ENCODE measurements around the gene FXYD1.

The FXYD1 gene

GRCh38 chr19:35138305-35138892, at the start of gene FXYD1:
Gene FXYD1, plus strand, starts transcription at chr19:35138824. Its CDS starts 1,256 bp downstream, at chr19:35140080.
- ChIA-PET CTCF (no interaction called here), POLR2A (no interaction called here)
- TF ChIP-seq LEF1 (IDR thresholded peaks at IDR 0.05; ENCODE audit: borderline replicate concordance) (no peak), FOXM1 (IDR thresholded peaks at IDR 0.05; ENCODE audit: borderline replicate concordance) (no peak)
- TF ChIP-seq, protein P1, sequence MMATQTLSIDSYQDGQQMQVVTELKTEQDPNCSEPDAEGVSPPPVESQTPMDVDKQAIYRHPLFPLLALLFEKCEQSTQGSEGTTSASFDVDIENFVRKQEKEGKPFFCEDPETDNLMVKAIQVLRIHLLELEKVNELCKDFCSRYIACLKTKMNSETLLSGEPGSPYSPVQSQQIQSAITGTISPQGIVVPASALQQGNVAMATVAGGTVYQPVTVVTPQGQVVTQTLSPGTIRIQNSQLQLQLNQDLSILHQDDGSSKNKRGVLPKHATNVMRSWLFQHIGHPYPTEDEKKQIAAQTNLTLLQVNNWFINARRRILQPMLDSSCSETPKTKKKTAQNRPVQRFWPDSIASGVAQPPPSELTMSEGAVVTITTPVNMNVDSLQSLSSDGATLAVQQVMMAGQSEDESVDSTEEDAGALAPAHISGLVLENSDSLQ (IDR thresholded peaks at IDR 0.05), result no peak
- DNase-seq (ENCODE audit: extremely low spot score), result no peak

DNA sequence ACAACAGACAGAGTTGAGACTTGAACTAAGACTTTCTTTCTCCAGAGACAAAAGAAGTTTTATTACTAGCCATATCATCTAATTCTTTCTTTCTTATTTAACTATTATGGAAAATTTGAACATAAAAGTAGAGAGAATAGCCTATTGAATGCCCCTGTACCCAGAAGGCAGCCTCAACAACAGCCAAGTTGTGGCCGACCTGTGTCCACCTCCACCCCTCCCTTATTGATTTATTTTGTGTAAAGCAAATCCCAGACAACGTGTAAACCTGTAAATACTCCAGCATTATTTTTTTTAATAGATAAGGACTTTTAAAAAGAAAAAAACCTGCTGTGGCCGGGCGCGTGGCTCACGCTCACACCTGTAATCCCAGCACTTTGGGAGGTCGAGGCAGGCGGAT, 49.1 kb upstream of the FXYD1 start:
- TF ChIP-seq NFRKB (IDR thresholded peaks at IDR 0.05) (no peak), FOXM1 (IDR thresholded peaks at IDR 0.05; ENCODE audit: borderline replicate concordance) (no peak), HDGF (IDR thresholded peaks at IDR 0.05; ENCODE audit: borderline replicate concordance) (no peak), FOXA1 (IDR thresholded peaks at IDR 0.05) (no peak), CTBP1 (IDR thresholded peaks at IDR 0.05; ENCODE audit: borderline replicate concordance) (no peak), ELF4 (IDR thresholded peaks at IDR 0.05) (no peak), L3MBTL2 (conservative IDR thresholded peaks at IDR 0.05) (no peak), BHLHE40 (IDR thresholded peaks at IDR 0.05; ENCODE audit: borderline replicate concordance) (no peak), TARDBP (IDR thresholded peaks at IDR 0.05) (no peak), FOXK2 (IDR thresholded peaks at IDR 0.05) (no peak), ZNF384 (IDR thresholded peaks at IDR 0.05) (no peak), ARNT (IDR thresholded peaks at IDR 0.05) (no peak), SP1 (IDR thresholded peaks at IDR 0.05) (no peak), LEF1 (IDR thresholded peaks at IDR 0.05; ENCODE audit: borderline replicate concordance) (no peak)
- TF ChIP-seq, protein P1 (IDR thresholded peaks at IDR 0.05), result no peak
- CTCF ChIA-PET, result interaction anchor here (1.0 to 1.3 kb wide), 2 partner anchors 21 to 23 kb away, joined by 3 to 4 read pairs; no protein-coding TSS in a partner anchor
- no peak for DNase-seq (ENCODE audit: extremely low spot score)
- POLR2A ChIA-PET, result no interaction called here

DNA sequence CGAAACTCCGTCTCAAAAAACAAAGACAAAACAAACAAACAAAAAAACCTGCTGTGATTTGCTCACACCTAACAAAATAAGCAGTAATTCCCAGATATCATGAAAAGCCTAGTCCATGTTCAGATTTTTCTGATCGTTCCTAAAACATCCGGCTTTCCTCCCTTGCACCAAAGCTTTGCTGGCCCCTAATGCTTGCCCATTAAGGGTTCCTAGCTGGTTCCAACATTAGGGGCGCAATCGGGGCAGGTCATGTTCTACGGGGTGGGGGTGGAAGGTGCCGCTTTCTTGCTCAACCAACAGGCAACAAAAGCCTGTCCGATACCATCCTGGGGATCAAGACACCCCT, 48.5 kb upstream of the FXYD1 start:
- DNase-seq (ENCODE audit: extremely low spot score), result no peak
- TF ChIP-seq SUZ12 (IDR thresholded peaks at IDR 0.05), result no peak
- no peak for TF ChIP-seq TARDBP (IDR thresholded peaks at IDR 0.05)
- TF ChIP-seq, protein P1 (IDR thresholded peaks at IDR 0.05), result no peak
- no peak for TF ChIP-seq ARNT (IDR thresholded peaks at IDR 0.05)
- TF ChIP-seq FOXK2 (IDR thresholded peaks at IDR 0.05), result no peak
- no peak for TF ChIP-seq HDGF (IDR thresholded peaks at IDR 0.05; ENCODE audit: borderline replicate concordance)
- TF ChIP-seq SP1 (IDR thresholded peaks at IDR 0.05), result no peak
- no peak for TF ChIP-seq FOXM1 (IDR thresholded peaks at IDR 0.05; ENCODE audit: borderline replicate concordance)
- no peak for TF ChIP-seq NFRKB (IDR thresholded peaks at IDR 0.05)
- no peak for TF ChIP-seq FOXA1 (IDR thresholded peaks at IDR 0.05)
- TF ChIP-seq L3MBTL2 (conservative IDR thresholded peaks at IDR 0.05), result no peak
- no peak for TF ChIP-seq ELF4 (IDR thresholded peaks at IDR 0.05)
- TF ChIP-seq CTBP1 (IDR thresholded peaks at IDR 0.05; ENCODE audit: borderline replicate concordance), result no peak
- TF ChIP-seq ZNF384 (IDR thresholded peaks at IDR 0.05), result no peak
- ChIA-PET POLR2A (no interaction called here), CTCF (interaction anchor here (1.3 kb wide), 1 partner anchor 23 kb away, joined by 3 read pairs; no protein-coding TSS in a partner anchor)

DNA sequence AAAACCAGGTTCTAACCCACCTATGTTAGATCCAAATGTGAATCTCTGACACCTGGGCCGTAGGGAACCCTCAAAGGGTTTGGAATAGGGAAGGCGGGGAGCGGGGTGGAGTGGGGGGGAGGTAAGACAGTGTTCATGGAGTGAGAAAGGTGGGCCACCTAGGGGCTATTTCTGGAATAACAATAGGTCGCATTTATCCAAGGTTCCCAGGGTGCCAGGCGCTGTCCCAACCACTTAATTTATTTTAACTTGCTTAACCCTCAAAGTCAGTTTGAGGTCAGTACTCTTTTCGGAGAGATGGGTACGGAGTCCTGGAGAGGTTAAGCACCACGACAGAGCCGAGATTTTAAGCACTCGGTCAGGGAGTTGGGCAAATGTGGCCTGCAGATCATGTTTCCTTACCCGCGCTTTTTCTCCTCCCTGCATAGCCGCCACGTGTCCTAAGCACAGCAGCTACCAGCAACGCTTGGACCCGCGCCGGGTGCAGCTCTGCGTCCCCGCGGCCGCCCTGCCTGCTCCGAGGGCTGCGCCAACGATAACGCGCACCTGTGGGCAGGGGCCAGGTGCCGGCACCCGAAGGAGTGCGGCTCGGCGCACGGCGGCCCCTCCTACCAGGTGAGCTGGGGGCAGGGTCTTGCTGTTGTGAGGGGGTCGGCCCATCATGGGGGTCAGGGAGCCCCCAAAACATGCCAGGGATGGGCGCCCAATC, 48.0 kb upstream of the FXYD1 start:
- no peak for TF ChIP-seq NFRKB (IDR thresholded peaks at IDR 0.05)
- TF ChIP-seq L3MBTL2 (conservative IDR thresholded peaks at IDR 0.05), result peak; percentile 96
- DNase-seq (ENCODE audit: extremely low spot score), result peak; percentile 81
- CTCF ChIA-PET, result interaction anchor here (1.3 kb wide), 1 partner anchor 24 kb away, joined by 3 read pairs; no protein-coding TSS in a partner anchor
- POLR2A ChIA-PET, result no interaction called here

DNA sequence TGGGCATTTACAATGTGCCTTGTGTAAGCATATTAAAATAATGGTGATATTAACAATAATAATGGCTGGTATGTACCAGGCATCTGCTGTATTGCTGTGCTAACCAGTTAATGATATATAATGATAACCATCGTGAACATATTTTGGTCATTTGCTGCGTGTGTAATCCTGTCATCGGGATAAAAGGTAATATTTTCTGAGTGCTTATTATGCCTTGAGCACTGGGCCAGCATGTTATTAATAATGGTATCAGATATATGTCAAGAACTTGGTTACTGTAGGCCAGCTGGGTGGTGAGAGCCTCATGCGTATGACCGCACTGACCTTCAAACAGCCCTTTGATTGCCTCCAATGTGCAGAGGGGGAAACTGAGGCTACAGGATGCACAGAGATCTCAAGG, 45.2 kb upstream of the FXYD1 start:
- POLR2A ChIA-PET, result no interaction called here
- DNase-seq (ENCODE audit: extremely low spot score), result no peak
- TF ChIP-seq HDGF (IDR thresholded peaks at IDR 0.05; ENCODE audit: borderline replicate concordance) (no peak), NFRKB (IDR thresholded peaks at IDR 0.05) (no peak), FOXM1 (IDR thresholded peaks at IDR 0.05; ENCODE audit: borderline replicate concordance) (no peak), CTBP1 (IDR thresholded peaks at IDR 0.05; ENCODE audit: borderline replicate concordance) (no peak), ZNF384 (IDR thresholded peaks at IDR 0.05) (no peak), LEF1 (IDR thresholded peaks at IDR 0.05; ENCODE audit: borderline replicate concordance) (no peak), ARNT (IDR thresholded peaks at IDR 0.05) (no peak)
- TF ChIP-seq, protein P1 (IDR thresholded peaks at IDR 0.05), result no peak
- CTCF ChIA-PET, result no interaction called here
